HCT116 (cell line): ENCODE measurements around the gene IFNL1.

Experiments
- CTCF ChIP-seq, 3 experiments: fragments of 200-600 bp in 1 of 3; sonication (generic) in 1 of 3; IDR thresholded peaks in 2 of 3; conservative IDR thresholded peaks in 1 of 3; 2 replicates each; pipeline ENCODE4 v1.5.1; 2012 to 2017; ENCODE audit warnings: low read depth in 2 of 3, low read length in 2 of 3, antibody characterized with exemption in 1 of 3, borderline replicate concordance in 1 of 3, control low read depth in 1 of 3, mild to moderate bottlenecking in 1 of 3, mixed read lengths in 1 of 3, mixed run types in 1 of 3, moderate library complexity in 1 of 3; ENCODE audit not compliant: insufficient read depth in 1 of 3
- EZH2 ChIP-seq: fragments of 200-600 bp; sonication (generic); IDR thresholded peaks from 2 replicates; pipeline ENCODE4 v1.6.1; 2017; ENCODE audit warnings: antibody characterized with exemption, mixed run types
- MAX ChIP-seq: IDR thresholded peaks from 2 replicates; pipeline ENCODE4 v1.6.1; 2012
- POLR2A ChIP-seq: IDR thresholded peaks from 2 replicates; pipeline ENCODE4 v1.7.0; 2011; ENCODE audit warnings: borderline replicate concordance; ENCODE audit not compliant: insufficient read depth, insufficient read length; ENCODE audit errors: extremely low read depth
- RAD21 ChIP-seq: IDR thresholded peaks from 2 replicates; pipeline ENCODE4 v1.6.1; 2012; ENCODE audit warnings: low read depth, mild to moderate bottlenecking
- SIN3A ChIP-seq: IDR thresholded peaks from 2 replicates; pipeline ENCODE4 v1.6.1; 2012; ENCODE audit warnings: low read depth
- TF ChIP-seq, protein P1 (sequence below): IDR thresholded peaks from 2 replicates; pipeline ENCODE4 v1.6.1; 2012
- TF ChIP-seq, protein P2 (sequence below): IDR thresholded peaks from 2 replicates; pipeline ENCODE4 v1.6.1; 2012; ENCODE audit warnings: low read depth

DNA sequence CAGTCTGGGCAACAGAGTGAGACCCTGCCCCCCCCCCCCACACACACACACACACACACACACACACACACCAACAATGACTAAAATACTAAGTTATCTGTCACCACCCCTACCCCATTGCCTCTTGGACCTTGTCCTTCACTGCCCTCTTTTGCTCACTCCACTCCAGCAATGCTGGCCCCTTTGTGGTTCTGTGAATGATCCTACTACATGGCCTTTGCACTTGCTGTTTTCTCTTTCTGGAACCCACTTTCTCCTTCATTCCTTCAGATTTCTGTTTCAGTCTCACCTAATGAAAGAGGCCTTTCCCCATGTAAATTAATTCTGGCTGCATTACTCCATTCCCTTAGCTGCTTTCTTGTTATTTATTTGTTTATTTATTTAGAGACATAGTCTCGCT lies 43.5 kb downstream of the IFNL1 start:
- TF ChIP-seq CTCF (IDR thresholded peaks at IDR 0.05 in 2 of 3, conservative IDR thresholded peaks at IDR 0.05 in 1 of 3; ENCODE audit: borderline replicate concordance in 1 of 3, insufficient read depth in 1 of 3, low read depth in 2 of 3, low read length in 2 of 3), result no peak
- TF ChIP-seq, protein P1, sequence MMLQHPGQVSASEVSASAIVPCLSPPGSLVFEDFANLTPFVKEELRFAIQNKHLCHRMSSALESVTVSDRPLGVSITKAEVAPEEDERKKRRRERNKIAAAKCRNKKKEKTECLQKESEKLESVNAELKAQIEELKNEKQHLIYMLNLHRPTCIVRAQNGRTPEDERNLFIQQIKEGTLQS, result no peak
- TF ChIP-seq, protein P2, sequence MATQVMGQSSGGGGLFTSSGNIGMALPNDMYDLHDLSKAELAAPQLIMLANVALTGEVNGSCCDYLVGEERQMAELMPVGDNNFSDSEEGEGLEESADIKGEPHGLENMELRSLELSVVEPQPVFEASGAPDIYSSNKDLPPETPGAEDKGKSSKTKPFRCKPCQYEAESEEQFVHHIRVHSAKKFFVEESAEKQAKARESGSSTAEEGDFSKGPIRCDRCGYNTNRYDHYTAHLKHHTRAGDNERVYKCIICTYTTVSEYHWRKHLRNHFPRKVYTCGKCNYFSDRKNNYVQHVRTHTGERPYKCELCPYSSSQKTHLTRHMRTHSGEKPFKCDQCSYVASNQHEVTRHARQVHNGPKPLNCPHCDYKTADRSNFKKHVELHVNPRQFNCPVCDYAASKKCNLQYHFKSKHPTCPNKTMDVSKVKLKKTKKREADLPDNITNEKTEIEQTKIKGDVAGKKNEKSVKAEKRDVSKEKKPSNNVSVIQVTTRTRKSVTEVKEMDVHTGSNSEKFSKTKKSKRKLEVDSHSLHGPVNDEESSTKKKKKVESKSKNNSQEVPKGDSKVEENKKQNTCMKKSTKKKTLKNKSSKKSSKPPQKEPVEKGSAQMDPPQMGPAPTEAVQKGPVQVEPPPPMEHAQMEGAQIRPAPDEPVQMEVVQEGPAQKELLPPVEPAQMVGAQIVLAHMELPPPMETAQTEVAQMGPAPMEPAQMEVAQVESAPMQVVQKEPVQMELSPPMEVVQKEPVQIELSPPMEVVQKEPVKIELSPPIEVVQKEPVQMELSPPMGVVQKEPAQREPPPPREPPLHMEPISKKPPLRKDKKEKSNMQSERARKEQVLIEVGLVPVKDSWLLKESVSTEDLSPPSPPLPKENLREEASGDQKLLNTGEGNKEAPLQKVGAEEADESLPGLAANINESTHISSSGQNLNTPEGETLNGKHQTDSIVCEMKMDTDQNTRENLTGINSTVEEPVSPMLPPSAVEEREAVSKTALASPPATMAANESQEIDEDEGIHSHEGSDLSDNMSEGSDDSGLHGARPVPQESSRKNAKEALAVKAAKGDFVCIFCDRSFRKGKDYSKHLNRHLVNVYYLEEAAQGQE, result no peak
- no peak for TF ChIP-seq POLR2A
- TF ChIP-seq EZH2, result no peak
- TF ChIP-seq SIN3A, result no peak
- no peak for TF ChIP-seq RAD21
- no peak for TF ChIP-seq MAX
